Cardiac muscle cell (in vitro differentiated cells and primary cell): Measurements from ENCODE around the gene HIVEP3. TPM values are rescaled to one million over a fixed set of nuclear protein-coding genes. Genes with fewer than 3 reads are reported as not detected.

Experiments
- DNase-seq, 2 donors: peaks; one replicate each; pipeline versions ENCODE4 v3.0.0 to v3.0.0-alpha.2; 2010 to 2017; ENCODE audit warnings: low read depth in 1 of 2, low spot score in 1 of 2
- H3K27ac ChIP-seq: fragments of 200-600 bp; sonication (generic); 2 replicates; pipeline ENCODE4 v1.5.1; 2016
- H3K27me3 ChIP-seq: fragments of 200-600 bp; sonication (generic); 2 replicates; pipeline ENCODE4 v1.6.0; 2016; ENCODE audit warnings: control low read depth
- H3K36me3 ChIP-seq: fragments of 200-600 bp; sonication (generic); 2 replicates; pipeline ENCODE4 v1.5.1; 2016; ENCODE audit warnings: control low read depth
- H3K4me1 ChIP-seq: fragments of 200-600 bp; sonication (generic); 2 replicates; pipeline ENCODE4 v1.8.1; 2017; ENCODE audit warnings: low read depth, mild to moderate bottlenecking, mixed run types
- H3K4me3 ChIP-seq: fragments of 200-600 bp; sonication (generic); 2 replicates; pipeline ENCODE4 v1.5.1; 2016; ENCODE audit warnings: mild to moderate bottlenecking
- H3K9me3 ChIP-seq: fragments of 200-600 bp; sonication (generic); 2 replicates; pipeline ENCODE4 v1.5.1; 2017; ENCODE audit warnings: low read depth, mild to moderate bottlenecking, control low read depth
- polyA plus RNA-seq: library from polyadenylated mRNA; unstranded; fragments of >200 nt; fragmentation: Nextera tagmentation; extraction: Ambion mirVana; gene quantifications from 2 replicates; pipeline ENCODE4 v1.2.1, GENCODE V29; 2016
- total RNA-seq: library from RNA; depleted of rRNA; stranded (reverse); fragments of >200 nt; gene quantifications from 2 replicates; pipeline ENCODE4 v1.2.3, GENCODE V29; 2016
- TF ChIP-seq, protein P1 (sequence below): IDR thresholded peaks from 2 replicates; pipeline ENCODE4 v1.5.1; 2012; ENCODE audit warnings: low read depth, mild to moderate bottlenecking, low read length

HIVEP3 gene
- total and polyA plus RNA-seq, 2 experiments from 2014 or later = 0.42 to 0.62 TPM

DNA sequence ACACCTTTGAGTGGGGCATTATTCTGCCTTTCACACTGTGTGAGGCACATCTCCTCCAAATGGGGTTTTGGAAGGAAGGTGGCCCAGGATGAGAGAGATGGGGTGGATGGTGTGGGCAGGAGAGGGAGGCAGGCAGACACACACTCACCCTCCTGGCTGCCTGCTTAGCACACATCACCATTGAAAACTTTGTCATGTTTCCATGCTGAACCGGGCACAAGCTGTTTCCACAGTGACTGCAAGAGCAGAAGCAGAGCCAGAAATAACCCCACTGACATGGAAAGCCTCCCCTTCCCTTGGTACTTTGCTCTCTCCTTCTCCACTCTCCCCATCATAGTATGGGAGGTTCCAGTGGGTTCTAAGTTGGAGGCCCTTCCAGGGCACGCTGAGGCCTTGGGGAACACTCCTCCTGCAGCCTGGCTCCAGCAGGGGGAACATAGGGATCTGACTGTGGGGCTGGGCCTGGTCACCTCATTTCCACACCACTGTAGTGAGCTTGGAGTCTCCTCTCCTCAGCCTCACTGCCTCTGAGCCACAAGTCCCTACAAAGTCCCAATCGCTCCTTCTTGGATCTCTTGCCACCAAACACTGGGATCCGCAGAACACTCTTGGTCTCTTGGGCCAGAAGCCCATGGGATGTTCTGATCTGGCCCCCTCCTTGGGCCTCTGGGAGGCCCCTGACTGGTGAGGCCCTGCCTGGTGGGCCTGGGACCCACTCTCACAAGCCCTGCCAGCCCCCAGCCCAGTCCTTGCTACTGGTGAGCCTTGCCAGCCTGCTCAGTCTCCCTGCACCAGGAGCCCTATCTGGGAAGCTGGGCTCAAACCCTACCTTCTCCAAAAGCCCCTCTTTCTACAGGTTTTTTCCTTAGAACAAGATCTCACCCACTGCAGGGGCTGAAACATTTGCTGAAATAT, 271.2 kb downstream of the HIVEP3 start:
- H3K27me3 ChIP-seq = no peaks in the 10 kb centered on the region
- no peaks in the 10 kb centered on the region for H3K9me3 ChIP-seq
- no peak overlapping the region for H3K27ac ChIP-seq
- no peak overlapping the region for H3K4me3 ChIP-seq
- TF ChIP-seq, protein P1, sequence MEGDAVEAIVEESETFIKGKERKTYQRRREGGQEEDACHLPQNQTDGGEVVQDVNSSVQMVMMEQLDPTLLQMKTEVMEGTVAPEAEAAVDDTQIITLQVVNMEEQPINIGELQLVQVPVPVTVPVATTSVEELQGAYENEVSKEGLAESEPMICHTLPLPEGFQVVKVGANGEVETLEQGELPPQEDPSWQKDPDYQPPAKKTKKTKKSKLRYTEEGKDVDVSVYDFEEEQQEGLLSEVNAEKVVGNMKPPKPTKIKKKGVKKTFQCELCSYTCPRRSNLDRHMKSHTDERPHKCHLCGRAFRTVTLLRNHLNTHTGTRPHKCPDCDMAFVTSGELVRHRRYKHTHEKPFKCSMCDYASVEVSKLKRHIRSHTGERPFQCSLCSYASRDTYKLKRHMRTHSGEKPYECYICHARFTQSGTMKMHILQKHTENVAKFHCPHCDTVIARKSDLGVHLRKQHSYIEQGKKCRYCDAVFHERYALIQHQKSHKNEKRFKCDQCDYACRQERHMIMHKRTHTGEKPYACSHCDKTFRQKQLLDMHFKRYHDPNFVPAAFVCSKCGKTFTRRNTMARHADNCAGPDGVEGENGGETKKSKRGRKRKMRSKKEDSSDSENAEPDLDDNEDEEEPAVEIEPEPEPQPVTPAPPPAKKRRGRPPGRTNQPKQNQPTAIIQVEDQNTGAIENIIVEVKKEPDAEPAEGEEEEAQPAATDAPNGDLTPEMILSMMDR = no peak
- no peak for DNase-seq
- no peaks in the 10 kb centered on the region for H3K4me1 ChIP-seq
- no peaks in the 10 kb centered on the region for H3K36me3 ChIP-seq

- H3K4me1 ChIP-seq = no peaks in the 10 kb centered on the region
- H3K36me3 ChIP-seq = no peaks in the 10 kb centered on the region
- TF ChIP-seq, protein P1 = no peak
- H3K27me3 ChIP-seq = no peaks in the 10 kb centered on the region
- H3K27ac ChIP-seq = no peak overlapping the region
- no peak overlapping the region for H3K4me3 ChIP-seq
- DNase-seq = no peak
- H3K9me3 ChIP-seq = no peaks in the 10 kb centered on the region
Observed at GRCh38 chr1:41646186-41646585, 272.5 kb downstream of the HIVEP3 start.

- no peaks in the 10 kb centered on the region for H3K4me1 ChIP-seq
- H3K9me3 ChIP-seq = no peaks in the 10 kb centered on the region
- no peak overlapping the region for H3K4me3 ChIP-seq
- no peak overlapping the region for H3K27ac ChIP-seq
- TF ChIP-seq, protein P1 = no peak
- no peak for DNase-seq
- H3K27me3 ChIP-seq = no peaks in the 10 kb centered on the region
- no peaks in the 10 kb centered on the region for H3K36me3 ChIP-seq
Observed at GRCh38 chr1:41645062-41645461, 273.7 kb downstream of the HIVEP3 start.

- TF ChIP-seq, protein P1 = no peak
- Histone ChIP-seq H3K27me3 (no peaks in the 10 kb centered on the region), H3K4me3 (no peak overlapping the region), H3K9me3 (no peaks in the 10 kb centered on the region), H3K36me3 (no peaks in the 10 kb centered on the region), H3K4me1 (no peaks in the 10 kb centered on the region), H3K27ac (no peak overlapping the region)
- DNase-seq = no peak
Observed at GRCh38 chr1:41642922-41643821, 275.6 kb downstream of the HIVEP3 start.

- Histone ChIP-seq H3K4me3 (no peak overlapping the region), H3K9me3 (no peaks in the 10 kb centered on the region), H3K27ac (no peak overlapping the region), H3K36me3 (no peaks in the 10 kb centered on the region), H3K4me1 (no peaks in the 10 kb centered on the region), H3K27me3 (no peaks in the 10 kb centered on the region)
- DNase-seq = no peak
- TF ChIP-seq, protein P1 = no peak
Observed at GRCh38 chr1:41641941-41642527, 276.7 kb downstream of the HIVEP3 start.
